Fibroblast of pulmonary artery (primary cell): ENCODE measurements around the gene BABAM2.
A peak's percentile ranks its signal among the peaks of the same experiment; 100 is the strongest.

Experiments
- DNase-seq: peaks from one replicate; pipeline ENCODE4 v3.0.0-alpha.2; 2010; ENCODE audit warnings: low read depth
- H3K4me3 ChIP-seq: replicated peaks from 2 replicates; pipeline ENCODE4 v1.5.1; 2011; ENCODE audit warnings: low read depth, mild to moderate bottlenecking, control low read depth, low read length, moderate library complexity
- TF ChIP-seq, protein P1 (sequence below): IDR thresholded peaks from 2 replicates; pipeline ENCODE4 v1.5.1; 2011; ENCODE audit warnings: mild to moderate bottlenecking, control low read depth, low read length, inconsistent platforms; ENCODE audit errors: missing control alignments

The BABAM2 gene

DNA sequence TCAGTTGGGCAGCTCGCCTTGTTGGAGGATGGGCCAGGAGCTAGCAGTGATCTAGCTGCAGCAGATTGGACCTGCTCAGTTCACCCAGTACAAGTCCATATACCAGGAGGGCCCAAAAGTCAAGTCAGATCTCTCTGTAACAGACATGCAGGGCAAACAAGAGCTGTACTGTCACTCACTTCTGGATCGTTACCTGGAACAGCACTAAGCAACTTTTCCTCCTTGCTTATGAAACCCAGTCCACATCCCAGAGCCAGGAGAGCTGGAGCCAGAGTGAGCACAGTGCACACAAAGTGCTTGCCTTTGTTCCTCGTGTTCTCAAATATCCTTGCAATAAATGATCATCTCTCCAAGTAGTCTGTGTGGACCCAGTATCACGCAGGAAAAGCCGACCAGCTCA lies 258.0 kb downstream of the BABAM2 start:
- TF ChIP-seq, protein P1, sequence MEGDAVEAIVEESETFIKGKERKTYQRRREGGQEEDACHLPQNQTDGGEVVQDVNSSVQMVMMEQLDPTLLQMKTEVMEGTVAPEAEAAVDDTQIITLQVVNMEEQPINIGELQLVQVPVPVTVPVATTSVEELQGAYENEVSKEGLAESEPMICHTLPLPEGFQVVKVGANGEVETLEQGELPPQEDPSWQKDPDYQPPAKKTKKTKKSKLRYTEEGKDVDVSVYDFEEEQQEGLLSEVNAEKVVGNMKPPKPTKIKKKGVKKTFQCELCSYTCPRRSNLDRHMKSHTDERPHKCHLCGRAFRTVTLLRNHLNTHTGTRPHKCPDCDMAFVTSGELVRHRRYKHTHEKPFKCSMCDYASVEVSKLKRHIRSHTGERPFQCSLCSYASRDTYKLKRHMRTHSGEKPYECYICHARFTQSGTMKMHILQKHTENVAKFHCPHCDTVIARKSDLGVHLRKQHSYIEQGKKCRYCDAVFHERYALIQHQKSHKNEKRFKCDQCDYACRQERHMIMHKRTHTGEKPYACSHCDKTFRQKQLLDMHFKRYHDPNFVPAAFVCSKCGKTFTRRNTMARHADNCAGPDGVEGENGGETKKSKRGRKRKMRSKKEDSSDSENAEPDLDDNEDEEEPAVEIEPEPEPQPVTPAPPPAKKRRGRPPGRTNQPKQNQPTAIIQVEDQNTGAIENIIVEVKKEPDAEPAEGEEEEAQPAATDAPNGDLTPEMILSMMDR = no peak

DNA sequence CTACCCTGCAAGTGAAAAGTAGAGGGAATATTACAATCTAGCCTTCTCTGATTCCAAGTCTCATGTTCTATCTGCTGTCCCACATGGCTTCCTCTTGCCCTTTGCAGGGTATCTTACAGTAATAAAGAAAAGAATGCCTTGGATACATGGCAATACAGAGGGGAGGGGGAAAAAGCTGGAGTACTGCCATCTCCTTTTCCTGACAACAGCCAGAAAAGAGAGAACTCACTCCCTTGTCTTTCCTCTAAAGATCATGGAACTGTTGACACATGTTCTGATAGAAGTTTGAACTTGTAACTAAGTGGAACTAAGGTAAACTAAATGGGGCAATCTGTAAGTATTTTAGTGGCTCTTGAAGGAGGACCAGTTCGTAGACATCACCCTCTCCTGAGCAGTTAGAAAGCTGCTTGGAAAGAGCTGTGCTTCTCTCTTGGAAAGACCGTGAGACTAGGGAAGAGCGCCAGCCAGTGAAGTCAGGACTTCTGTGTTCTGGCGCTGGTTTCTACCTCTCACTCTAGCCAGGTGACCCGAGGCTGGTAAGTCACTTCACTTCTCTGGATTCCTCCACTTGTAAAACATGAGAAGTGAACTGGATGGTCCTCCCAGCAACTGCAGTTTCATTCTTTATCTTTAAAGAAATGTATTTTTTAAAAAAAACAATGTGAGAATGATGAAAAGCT lies 259.8 kb downstream of the BABAM2 start:
- TF ChIP-seq, protein P1 = no peak
- DNase-seq = peak; percentile 21
- H3K4me3 ChIP-seq = no peak overlapping the region

More for the DNA sequence above, 258.0 kb downstream of the BABAM2 start:
- H3K4me3 ChIP-seq = no peak overlapping the region
- no peak for DNase-seq

DNA sequence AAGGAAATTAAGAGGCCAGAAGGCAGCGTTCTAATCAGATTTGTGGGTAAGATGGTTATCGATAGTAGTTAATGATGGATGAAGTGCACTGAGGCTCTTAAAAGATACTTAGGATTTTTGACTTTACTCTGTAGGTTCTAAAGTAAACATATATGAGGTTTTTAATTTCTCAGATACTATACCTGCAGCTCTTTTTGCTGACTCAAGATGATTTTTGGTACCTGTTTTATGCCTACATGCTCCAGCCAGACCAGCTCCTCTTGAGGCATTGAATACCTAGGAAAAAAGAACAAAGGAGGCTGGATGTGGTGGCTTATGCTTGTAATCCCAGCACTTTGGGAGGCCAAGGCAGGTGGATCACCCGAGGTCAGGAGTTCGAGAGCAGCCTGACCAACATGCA lies 260.5 kb downstream of the BABAM2 start:
- TF ChIP-seq, protein P1 = no peak
- H3K4me3 ChIP-seq = no peak overlapping the region
- DNase-seq = no peak

DNA sequence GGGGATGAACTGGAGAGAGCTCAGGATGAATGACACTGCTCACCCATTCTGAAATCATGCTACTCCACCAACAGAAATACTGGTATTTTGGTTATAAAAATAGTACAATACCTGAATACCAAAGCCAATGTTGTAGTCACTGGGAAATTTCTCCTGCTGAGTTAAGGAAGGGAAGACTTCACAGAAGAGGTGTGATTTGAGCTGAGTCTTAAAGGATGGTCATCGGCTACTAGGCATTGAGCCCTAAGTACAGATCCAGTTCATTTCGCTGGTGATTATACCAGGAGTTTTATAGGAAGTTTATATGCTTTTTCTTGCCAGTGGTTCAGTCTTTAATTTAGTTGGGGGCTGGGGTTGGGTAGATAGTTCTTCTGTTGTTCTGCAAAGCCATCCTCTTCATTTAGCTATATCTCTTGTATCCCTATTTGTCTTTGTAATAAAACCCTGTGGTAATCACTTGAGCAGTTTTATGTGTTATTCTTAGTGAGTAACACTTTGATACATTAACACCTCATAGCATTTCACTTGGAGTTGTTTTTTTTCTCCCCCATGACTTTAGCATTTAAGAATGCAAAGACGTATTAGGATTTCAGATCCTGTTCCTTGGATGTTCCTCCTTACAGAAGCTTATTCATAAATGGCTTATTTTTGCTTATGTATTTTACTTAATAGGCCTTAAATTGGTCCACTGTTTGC lies 262.2 kb downstream of the BABAM2 start:
- TF ChIP-seq, protein P1 = no peak
- peak; percentile 14 for DNase-seq
- H3K4me3 ChIP-seq = no peak overlapping the region

DNA sequence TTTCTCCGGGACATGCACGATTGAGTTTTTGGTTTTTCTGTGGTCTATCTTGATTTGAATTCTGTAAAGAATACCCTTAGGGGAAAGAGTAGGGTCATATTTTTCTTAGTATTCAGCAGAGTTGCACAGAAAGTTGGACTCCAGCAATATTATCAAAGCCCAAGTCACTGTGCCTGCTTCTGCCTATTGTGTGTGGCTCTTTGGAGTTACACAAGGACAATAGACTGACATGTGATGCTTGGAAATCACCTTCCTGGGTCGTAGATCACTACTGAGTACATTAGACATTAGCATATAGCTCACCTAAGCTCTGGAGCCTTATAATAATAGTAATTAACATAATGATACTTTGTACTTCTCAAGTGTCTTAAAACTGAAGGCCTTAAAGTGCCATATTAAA lies 263.3 kb downstream of the BABAM2 start:
- no peak overlapping the region for H3K4me3 ChIP-seq
- TF ChIP-seq, protein P1 = no peak
- no peak for DNase-seq

DNA sequence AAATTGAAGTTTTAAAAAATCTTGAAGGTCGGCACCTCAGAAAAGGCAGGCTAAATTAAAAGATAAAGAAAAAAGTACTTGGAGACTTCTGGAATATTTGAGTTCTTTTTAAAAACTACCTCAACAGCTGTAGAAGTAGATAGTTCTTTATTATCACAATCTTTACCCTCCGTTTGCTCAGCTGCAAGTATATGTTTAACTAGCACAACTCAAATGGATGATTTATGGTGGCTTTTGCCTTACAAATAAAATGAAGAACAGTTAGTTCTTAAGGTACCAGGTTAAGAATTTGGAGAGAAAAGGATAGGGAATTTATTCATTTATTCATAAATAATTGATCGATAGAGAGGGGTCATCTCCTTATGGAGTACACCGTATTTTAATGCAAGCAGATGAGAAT lies 264.6 kb downstream of the BABAM2 start:
- DNase-seq = no peak
- no peak overlapping the region for H3K4me3 ChIP-seq
- TF ChIP-seq, protein P1 = no peak
